Hepatocyte (in vitro differentiated cells): ENCODE data around the gene C1orf74.

Experiments
- CTCF ChIP-seq: fragments of 200-600 bp; sonication (generic); IDR thresholded peaks from 2 replicates; pipeline ENCODE4 v1.5.1; 2016; ENCODE audit warnings: antibody characterized with exemption, mild to moderate bottlenecking; ENCODE audit not compliant: poor library complexity
- EZH2 ChIP-seq: fragments of 200-600 bp; sonication (generic); IDR thresholded peaks from 2 replicates; pipeline ENCODE4 v1.6.1; 2016; ENCODE audit warnings: antibody characterized with exemption, mild to moderate bottlenecking, borderline replicate concordance
- EZH2phosphoT487 ChIP-seq: fragments of 200-600 bp; sonication (generic); IDR thresholded peaks from one replicate; pipeline ENCODE4 v1.6.1; 2018; ENCODE audit warnings: antibody characterized with exemption, mild to moderate bottlenecking, low read depth, moderate library complexity; ENCODE audit not compliant: unreplicated experiment, severe bottlenecking

GRCh38 chr1:209809611-209810010, 25.3 kb upstream of the C1orf74 start:
- no peak for TF ChIP-seq CTCF
- no peak for TF ChIP-seq EZH2phosphoT487
- TF ChIP-seq EZH2, result no peak
